Mucosa of stomach (tissue), 1 donor: ENCODE data around the gene AXDND1.
"Not testable (repeated sequence)": the region's sequence is repeated elsewhere in the genome, so short reads cannot be mapped to it uniquely, and the experiment has no call there.

Experiments
- H3K27me3 ChIP-seq: one replicate; pipeline ENCODE4 v1.7.0; 2013; ENCODE audit warnings: mild to moderate bottlenecking, low read length; ENCODE audit not compliant: control insufficient read depth, insufficient read depth
- H3K36me3 ChIP-seq: one replicate; pipeline ENCODE4 v1.7.0; 2013; ENCODE audit warnings: low read length; ENCODE audit not compliant: control insufficient read depth, insufficient read depth
- H3K4me1 ChIP-seq: one replicate; pipeline ENCODE4 v1.7.0; 2013; ENCODE audit warnings: mild to moderate bottlenecking, low read length; ENCODE audit not compliant: control insufficient read depth, insufficient read depth
- H3K4me3 ChIP-seq: one replicate; pipeline ENCODE4 v1.7.0; 2013; ENCODE audit warnings: low read length
- H3K9ac ChIP-seq: one replicate; pipeline ENCODE4 v1.7.0; 2013; ENCODE audit warnings: mild to moderate bottlenecking, low read length, moderate library complexity
- H3K9me3 ChIP-seq: one replicate; pipeline ENCODE4 v1.7.0; 2013; ENCODE audit warnings: mild to moderate bottlenecking, low read length, moderate library complexity; ENCODE audit not compliant: control insufficient read depth
- donor health status: Pancreatic carcinoma.

The AXDND1 gene

GRCh38 chr1:179337288-179337687, 28.5 kb upstream of the AXDND1 start:
- no peak overlapping the region for H3K9ac ChIP-seq
- no peaks in the 10 kb centered on the region for H3K9me3 ChIP-seq
- H3K27me3 ChIP-seq: no peaks in the 10 kb centered on the region
- H3K36me3 ChIP-seq: no peaks in the 10 kb centered on the region
- H3K4me1 ChIP-seq: peaks cover 4% of the 10 kb centered on the region
- H3K4me3 ChIP-seq: no peak overlapping the region

- Histone ChIP-seq H3K27me3 (no peaks in the 10 kb centered on the region), H3K36me3 (no peaks in the 10 kb centered on the region), H3K9me3 (no peaks in the 10 kb centered on the region), H3K4me3 (no peak overlapping the region), H3K4me1 (peaks cover 4% of the 10 kb centered on the region), H3K9ac (no peak overlapping the region)
Observed at GRCh38 chr1:179337942-179338560, 27.7 kb upstream of the AXDND1 start.

- H3K36me3 ChIP-seq: no peaks in the 10 kb centered on the region
- H3K9ac ChIP-seq: no peak overlapping the region
- H3K4me1 ChIP-seq: peaks cover 4% of the 10 kb centered on the region
- no peaks in the 10 kb centered on the region for H3K9me3 ChIP-seq
- H3K27me3 ChIP-seq: no peaks in the 10 kb centered on the region
- H3K4me3 ChIP-seq: no peak overlapping the region
Observed at GRCh38 chr1:179340918-179341317, 24.9 kb upstream of the AXDND1 start.

GRCh38 chr1:179341943-179342547, 23.7 kb upstream of the AXDND1 start:
- no peak overlapping the region for H3K4me3 ChIP-seq

GRCh38 chr1:179342740-179343404, 22.9 kb upstream of the AXDND1 start:
- H3K27me3 ChIP-seq: no peaks in the 10 kb centered on the region
- no peaks in the 10 kb centered on the region for H3K9me3 ChIP-seq
- peaks cover 4% of the 10 kb centered on the region for H3K4me1 ChIP-seq
- H3K36me3 ChIP-seq: no peaks in the 10 kb centered on the region
- H3K9ac ChIP-seq: no peak overlapping the region
- H3K4me3 ChIP-seq: no peak overlapping the region

More at GRCh38 chr1:179341943-179342547, 23.7 kb upstream of the AXDND1 start:
- Histone ChIP-seq H3K27me3 (no peaks in the 10 kb centered on the region), H3K9me3 (no peaks in the 10 kb centered on the region), H3K9ac (no peak overlapping the region), H3K36me3 (no peaks in the 10 kb centered on the region), H3K4me1 (peaks cover 4% of the 10 kb centered on the region)

GRCh38 chr1:179351281-179351680, 14.5 kb upstream of the AXDND1 start:
- H3K4me3 ChIP-seq: no peak overlapping the region
- H3K9ac ChIP-seq: no peak overlapping the region
- peaks cover 4% of the 10 kb centered on the region for H3K4me1 ChIP-seq
- no peaks in the 10 kb centered on the region for H3K9me3 ChIP-seq
- H3K27me3 ChIP-seq: no peaks in the 10 kb centered on the region
- H3K36me3 ChIP-seq: no peaks in the 10 kb centered on the region

GRCh38 chr1:179352236-179352635, 13.5 kb upstream of the AXDND1 start:
- Histone ChIP-seq H3K4me1 (peaks cover 4% of the 10 kb centered on the region), H3K4me3 (no peak overlapping the region), H3K9ac (no peak overlapping the region), H3K9me3 (no peaks in the 10 kb centered on the region), H3K27me3 (no peaks in the 10 kb centered on the region), H3K36me3 (no peaks in the 10 kb centered on the region)

GRCh38 chr1:179353546-179353945, 12.2 kb upstream of the AXDND1 start:
- no peak overlapping the region for H3K9ac ChIP-seq
- no peaks in the 10 kb centered on the region for H3K27me3 ChIP-seq
- no peak overlapping the region for H3K4me3 ChIP-seq
- no peaks in the 10 kb centered on the region for H3K9me3 ChIP-seq
- H3K36me3 ChIP-seq: no peaks in the 10 kb centered on the region
- peaks cover 4% of the 10 kb centered on the region for H3K4me1 ChIP-seq

GRCh38 chr1:179361631-179362030, 4.1 kb upstream of the AXDND1 start:
- not testable (repeated sequence) for H3K36me3 ChIP-seq, H3K4me3 ChIP-seq, H3K4me1 ChIP-seq, H3K9me3 ChIP-seq, H3K9ac ChIP-seq, H3K27me3 ChIP-seq

- peak overlapping the region; percentile 95 for H3K9ac ChIP-seq
- H3K9me3 ChIP-seq: no peaks in the 10 kb centered on the region
- H3K4me3 ChIP-seq: peak overlapping the region; percentile 94
- peaks cover 3% of the 10 kb centered on the region for H3K4me1 ChIP-seq
- no peaks in the 10 kb centered on the region for H3K36me3 ChIP-seq
- H3K27me3 ChIP-seq: no peaks in the 10 kb centered on the region
Observed at GRCh38 chr1:179366093-179366800, 476 bp downstream of the AXDND1 start.

- H3K9ac ChIP-seq: no peak overlapping the region
- H3K4me3 ChIP-seq: no peak overlapping the region
- H3K36me3 ChIP-seq: no peaks in the 10 kb centered on the region
- H3K9me3 ChIP-seq: no peaks in the 10 kb centered on the region
- no peaks in the 10 kb centered on the region for H3K27me3 ChIP-seq
- peaks cover 2% of the 10 kb centered on the region for H3K4me1 ChIP-seq
Observed at GRCh38 chr1:179369751-179370341, 4.1 kb downstream of the AXDND1 start.

GRCh38 chr1:179372160-179372559, 6.4 kb downstream of the AXDND1 start:
- no peak overlapping the region for H3K4me3 ChIP-seq
- H3K4me1 ChIP-seq: no peaks in the 10 kb centered on the region
- no peaks in the 10 kb centered on the region for H3K9me3 ChIP-seq
- no peaks in the 10 kb centered on the region for H3K27me3 ChIP-seq
- H3K9ac ChIP-seq: no peak overlapping the region
- H3K36me3 ChIP-seq: no peaks in the 10 kb centered on the region
